Medulla oblongata (tissue), 1 donor: ENCODE measurements around the gene COX6A1.
A peak's percentile ranks its signal among the peaks of the same experiment; 100 is the strongest.
"Not testable (repeated sequence)": the region's sequence is repeated elsewhere in the genome, so short reads cannot be mapped to it uniquely, and the experiment has no call there.

Experiments used
- DNase-seq: peaks from one replicate; pipeline ENCODE4 v3.0.0-alpha.2; 2015; ENCODE audit errors: extremely low spot score

COX6A1 gene

GRCh38 chr12:120428597-120429229 is 9.2 kb upstream of the COX6A1 start:
- no peak for DNase-seq

GRCh38 chr12:120429368-120429767 is 8.5 kb upstream of the COX6A1 start:
- no peak for DNase-seq

GRCh38 chr12:120432772-120433525 is 5.0 kb upstream of the COX6A1 start:
- DNase-seq = no peak

GRCh38 chr12:120438495-120439198 is 734 bp downstream of the COX6A1 start:
- DNase-seq = no peak

- DNase-seq = peak; percentile 41
These were observed 1.8 kb downstream of the COX6A1 start for GRCh38 chr12:120439646-120440247.

- DNase-seq = no peak
These were observed 6.8 kb downstream of the COX6A1 start for GRCh38 chr12:120444676-120445075.

- peak; percentile 83 for DNase-seq
These were observed 8.3 kb downstream of the COX6A1 start, which contains the start of the genes GATC and TRIAP1 for GRCh38 chr12:120445911-120446843. Gene GATC (plus strand): TSS chr12:120446444. CDS start chr12:120446481, 37 bp downstream. Gene TRIAP1 (minus strand): TSS chr12:120446384. CDS start chr12:120446372, 12 bp downstream.

- not testable (repeated sequence) for DNase-seq
These were observed 8.9 kb downstream of the COX6A1 start for GRCh38 chr12:120446844-120447178.

- no peak for DNase-seq
These were observed 10.1 kb downstream of the COX6A1 start for GRCh38 chr12:120447992-120448391.

GRCh38 chr12:120452524-120452923 is 14.6 kb downstream of the COX6A1 start:
- not testable (repeated sequence) for DNase-seq

GRCh38 chr12:120453060-120453750 is 15.3 kb downstream of the COX6A1 start:
- no peak for DNase-seq

- no peak for DNase-seq
These were observed 16.1 kb downstream of the COX6A1 start for GRCh38 chr12:120453977-120454376.

- DNase-seq = no peak
These were observed 17.4 kb downstream of the COX6A1 start for GRCh38 chr12:120455302-120455701.

GRCh38 chr12:120457133-120457532 is 19.2 kb downstream of the COX6A1 start:
- DNase-seq = no peak

- DNase-seq = no peak
These were observed 22.2 kb downstream of the COX6A1 start for GRCh38 chr12:120460157-120460556.

GRCh38 chr12:120462099-120462640 is 24.3 kb downstream of the COX6A1 start:
- no peak for DNase-seq

- DNase-seq = no peak
These were observed 25.8 kb downstream of the COX6A1 start for GRCh38 chr12:120463712-120464111.

GRCh38 chr12:120465756-120466155 is 27.8 kb downstream of the COX6A1 start:
- DNase-seq = no peak

- DNase-seq = no peak
These were observed 28.8 kb downstream of the COX6A1 start for GRCh38 chr12:120466560-120467315.
